ENCODE data around the gene CCL11.

Gene CCL11

DNA sequence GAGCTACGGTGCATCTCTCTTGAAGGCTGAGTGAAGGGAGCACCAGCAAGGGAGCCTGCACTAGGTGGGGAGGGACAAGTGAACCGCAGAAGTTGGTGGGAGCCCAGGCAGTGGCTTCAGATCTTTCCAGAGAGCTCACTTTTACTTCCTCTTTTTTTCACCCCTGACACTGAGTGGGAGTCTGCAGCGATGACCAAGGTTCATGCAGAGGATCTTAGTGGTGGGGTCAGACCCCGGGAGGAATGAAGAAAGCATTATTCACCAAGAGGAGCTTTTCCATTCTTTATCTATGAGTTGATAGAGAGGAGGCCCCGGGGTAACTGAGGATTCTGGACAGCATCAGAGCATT, 33.5 kb upstream of the CCL11 start:
- DNase-seq, result no peak
- TF ChIP-seq GATA1 (IDR thresholded peaks at IDR 0.05; ENCODE audit: low read depth, low read length) (no peak), POLR2A (IDR thresholded peaks at IDR 0.05; ENCODE audit: low read length) (no peak)

DNA sequence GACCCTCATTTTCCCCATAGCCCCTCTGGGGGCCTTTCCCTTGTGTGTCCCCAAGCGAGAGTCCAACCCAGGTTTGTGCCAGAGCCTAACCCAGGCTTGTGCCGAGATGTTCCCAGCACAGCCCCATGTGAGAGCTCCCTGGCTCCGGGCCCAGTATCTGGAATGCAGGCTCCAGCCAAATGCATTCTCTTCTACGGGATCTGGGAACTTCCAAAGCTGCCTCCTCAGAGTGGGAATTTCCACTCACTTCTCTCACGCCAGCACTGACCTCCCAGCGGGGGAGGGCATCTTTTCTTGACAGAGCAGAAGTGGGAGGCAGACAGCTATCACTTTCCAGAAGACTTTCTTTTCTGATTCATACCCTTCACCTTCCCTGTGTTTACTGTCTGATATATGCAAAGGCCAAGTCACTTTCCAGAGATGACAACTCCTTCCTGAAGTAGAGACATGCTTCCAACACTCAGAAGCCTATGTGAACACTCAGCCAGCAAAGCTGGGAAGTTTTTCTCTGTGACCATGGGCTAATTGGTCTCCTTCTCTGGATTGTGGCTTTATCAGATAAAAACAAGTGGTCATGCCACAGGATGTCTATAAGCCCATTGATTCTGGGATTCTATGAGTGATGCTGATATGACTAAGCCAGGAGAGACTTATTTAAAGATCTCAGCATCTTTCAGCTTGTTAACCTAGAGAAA, 33.0 kb upstream of the CCL11 start:
- TF ChIP-seq GATA1 (IDR thresholded peaks at IDR 0.05; ENCODE audit: low read depth, low read length) (no peak), POLR2A (IDR thresholded peaks at IDR 0.05; ENCODE audit: low read length) (no peak)
- DNase-seq, result no peak

DNA sequence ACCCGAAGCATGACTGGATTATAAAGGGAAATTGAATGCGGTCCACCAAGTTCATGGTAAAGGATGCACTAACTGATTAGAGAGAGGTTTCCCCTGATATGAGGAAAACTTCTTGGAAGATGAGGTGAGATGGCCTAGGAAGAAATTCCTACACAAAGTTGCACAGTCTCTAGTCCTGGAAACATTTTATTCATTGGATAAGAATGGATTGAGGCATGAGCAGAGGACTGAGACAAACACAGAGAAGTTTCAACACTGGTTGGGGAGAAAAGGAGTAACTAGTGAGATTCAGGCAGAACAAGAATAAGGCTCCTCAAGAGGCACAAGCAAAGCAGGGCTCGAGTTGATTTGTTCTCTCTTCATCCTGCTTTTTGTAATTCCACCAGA, 32.4 kb upstream of the CCL11 start:
- no peak for DNase-seq
- TF ChIP-seq POLR2A (IDR thresholded peaks at IDR 0.05; ENCODE audit: low read length), result no peak
- no peak for TF ChIP-seq GATA1 (IDR thresholded peaks at IDR 0.05; ENCODE audit: low read depth, low read length)

DNA sequence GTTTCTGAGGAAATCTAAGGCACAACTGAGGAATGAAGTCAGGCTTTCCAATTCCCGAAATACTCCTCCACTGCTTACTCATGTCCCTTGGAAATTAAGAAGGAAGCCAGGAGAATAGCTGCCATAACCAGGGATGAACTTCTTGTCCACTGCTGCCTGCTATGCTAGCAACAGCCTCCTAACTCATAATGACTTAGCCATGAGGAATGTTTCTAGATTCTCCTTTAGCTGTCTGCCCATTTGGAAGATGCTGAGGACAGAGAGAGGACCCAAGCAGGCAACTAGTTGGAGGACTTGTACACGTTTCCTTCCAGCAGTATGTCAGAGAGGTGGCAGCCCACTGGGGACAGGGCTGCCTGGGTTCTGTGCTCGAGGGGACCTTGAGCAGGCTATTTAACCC, 31.4 kb upstream of the CCL11 start:
- TF ChIP-seq POLR2A (IDR thresholded peaks at IDR 0.05; ENCODE audit: low read length) (no peak), GATA1 (IDR thresholded peaks at IDR 0.05; ENCODE audit: low read depth, low read length) (no peak)
- no peak for DNase-seq

DNA sequence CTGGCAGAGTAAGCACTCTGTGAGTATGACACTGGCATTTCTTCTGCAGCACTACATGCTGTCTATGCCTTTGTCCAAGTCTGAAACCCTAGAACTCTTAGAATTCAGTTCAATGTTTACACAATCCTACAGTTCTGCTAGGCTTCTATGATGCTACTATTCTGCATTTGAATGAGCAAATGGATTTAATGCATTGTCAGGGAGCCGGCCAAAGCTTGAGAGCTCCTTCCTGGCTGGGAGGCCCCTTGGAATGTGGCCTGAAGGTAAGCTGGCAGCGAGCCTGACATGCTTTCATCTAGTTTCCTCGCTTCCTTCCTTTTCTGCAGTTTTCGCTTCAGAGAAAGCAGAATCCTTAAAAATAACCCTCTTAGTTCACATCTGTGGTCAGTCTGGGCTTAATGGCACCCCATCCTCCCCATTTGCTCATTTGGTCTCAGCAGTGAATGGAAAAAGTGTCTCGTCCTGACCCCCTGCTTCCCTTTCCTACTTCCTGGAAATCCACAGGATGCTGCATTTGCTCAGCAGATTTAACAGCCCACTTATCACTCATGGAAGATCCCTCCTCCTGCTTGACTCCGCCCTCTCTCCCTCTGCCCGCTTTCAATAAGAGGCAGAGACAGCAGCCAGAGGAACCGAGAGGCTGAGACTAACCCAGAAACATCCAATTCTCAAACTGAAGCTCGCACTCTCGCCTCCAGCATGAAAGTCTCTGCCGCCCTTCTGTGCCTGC, 30.7 kb upstream of the CCL11 start, which contains the start of gene CCL2:
TSS of gene CCL2 (plus strand) at position 635 of the 730 bp plus-strand sequence. CDS start at position 700, 65 bp downstream.
- TF ChIP-seq GATA1 (IDR thresholded peaks at IDR 0.05; ENCODE audit: low read depth, low read length) (no peak), POLR2A (IDR thresholded peaks at IDR 0.05; ENCODE audit: low read length) (no peak)
- DNase-seq, result no peak

DNA sequence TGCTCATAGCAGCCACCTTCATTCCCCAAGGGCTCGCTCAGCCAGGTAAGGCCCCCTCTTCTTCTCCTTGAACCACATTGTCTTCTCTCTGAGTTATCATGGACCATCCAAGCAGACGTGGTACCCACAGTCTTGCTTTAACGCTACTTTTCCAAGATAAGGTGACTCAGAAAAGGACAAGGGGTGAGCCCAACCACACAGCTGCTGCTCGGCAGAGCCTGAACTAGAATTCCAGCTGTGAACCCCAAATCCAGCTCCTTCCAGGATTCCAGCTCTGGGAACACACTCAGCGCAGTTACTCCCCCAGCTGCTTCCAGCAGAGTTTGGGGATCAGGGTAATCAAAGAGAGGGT, 30.2 kb upstream of the CCL11 start:
- no peak for TF ChIP-seq POLR2A (IDR thresholded peaks at IDR 0.05; ENCODE audit: low read length)
- TF ChIP-seq GATA1 (IDR thresholded peaks at IDR 0.05; ENCODE audit: low read depth, low read length), result no peak
- no peak for DNase-seq

DNA sequence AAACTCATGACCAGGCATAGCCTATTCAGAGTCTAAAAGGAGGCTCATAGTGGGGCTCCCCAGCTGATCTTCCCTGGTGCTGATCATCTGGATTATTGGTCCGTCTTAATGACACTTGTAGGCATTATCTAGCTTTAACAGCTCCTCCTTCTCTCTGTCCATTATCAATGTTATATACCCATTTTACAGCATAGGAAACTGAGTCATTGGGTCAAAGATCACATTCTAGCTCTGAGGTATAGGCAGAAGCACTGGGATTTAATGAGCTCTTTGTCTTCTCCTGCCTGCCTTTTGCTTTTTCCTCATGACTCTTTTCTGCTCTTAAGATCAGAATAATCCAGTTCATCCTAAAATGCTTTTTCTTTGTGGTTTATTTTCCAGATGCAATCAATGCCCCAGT, 29.7 kb upstream of the CCL11 start:
- TF ChIP-seq POLR2A (IDR thresholded peaks at IDR 0.05; ENCODE audit: low read length) (no peak), GATA1 (IDR thresholded peaks at IDR 0.05; ENCODE audit: low read depth, low read length) (no peak)
- no peak for DNase-seq

DNA sequence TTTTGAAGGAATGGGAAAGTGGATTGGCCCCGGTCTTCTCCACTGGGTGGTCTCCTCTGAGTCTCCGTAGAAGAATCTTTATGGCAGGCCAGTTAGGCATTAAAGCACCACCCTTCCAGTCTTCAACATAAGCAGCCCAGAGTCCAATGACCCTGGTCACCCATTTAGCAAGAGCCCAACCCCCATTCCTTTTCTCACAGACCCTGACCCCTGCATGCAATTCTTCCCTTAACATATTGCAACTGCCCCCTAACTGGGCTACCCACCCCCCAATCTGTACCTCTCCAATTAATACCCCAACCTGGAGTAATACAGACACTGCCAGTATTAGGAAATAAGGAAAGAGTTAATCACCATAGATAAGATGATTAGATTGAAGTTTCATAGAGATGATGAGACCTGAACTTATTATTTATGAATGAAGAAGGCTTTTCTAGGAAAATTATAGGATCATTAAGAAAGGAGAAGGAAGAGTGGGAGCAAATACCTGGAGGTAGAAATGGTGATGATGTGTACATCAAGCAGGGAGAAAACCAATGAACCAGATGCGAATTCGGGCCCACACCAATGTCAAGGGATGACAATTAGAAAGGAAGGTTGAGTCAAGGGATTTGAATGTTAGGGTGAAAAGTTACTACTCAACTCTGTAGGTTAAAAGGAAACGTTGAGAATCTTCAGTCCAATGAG, 28.1 kb upstream of the CCL11 start:
- DNase-seq, result no peak

DNA sequence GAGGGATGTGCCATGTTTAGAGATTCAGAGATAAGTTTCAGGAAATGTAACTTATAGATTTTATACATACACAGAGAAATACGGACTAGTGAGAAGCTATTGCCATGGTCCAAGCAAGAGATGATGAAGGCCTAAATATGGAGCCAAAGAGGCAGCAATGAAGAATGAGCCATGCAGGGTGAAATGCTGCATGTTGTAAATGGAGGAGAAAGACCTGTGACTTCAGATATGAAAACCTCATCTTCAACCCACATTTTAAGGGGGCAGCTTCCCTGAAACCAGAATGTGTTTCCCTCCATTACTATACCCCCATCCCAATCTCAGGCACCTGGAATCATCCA, 27.6 kb upstream of the CCL11 start:
- DNase-seq, result no peak

More for the DNA sequence above, 28.1 kb upstream of the CCL11 start:
- TF ChIP-seq POLR2A (IDR thresholded peaks at IDR 0.05; ENCODE audit: low read length) (no peak), GATA1 (IDR thresholded peaks at IDR 0.05; ENCODE audit: low read depth, low read length) (no peak)

DNA sequence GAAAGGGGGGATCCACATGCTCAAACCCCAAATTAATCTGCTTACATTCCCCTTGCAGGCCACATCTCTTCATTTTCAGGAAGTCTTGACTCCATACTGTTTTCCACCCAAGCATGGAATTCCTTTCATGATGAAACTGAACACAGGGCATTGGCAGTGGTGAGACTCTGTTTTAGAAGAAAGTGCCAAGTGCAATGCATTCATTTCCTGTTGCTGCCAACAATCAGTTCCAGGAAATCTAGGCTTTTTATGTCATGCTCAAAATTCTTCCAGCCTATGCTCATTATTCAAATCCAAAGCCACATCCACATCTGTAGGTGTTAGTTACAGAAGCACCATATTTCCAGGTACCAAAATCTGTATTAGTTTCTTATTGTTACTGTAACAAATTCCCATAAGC, 26.4 kb upstream of the CCL11 start:
- DNase-seq, result no peak
- TF ChIP-seq POLR2A (IDR thresholded peaks at IDR 0.05; ENCODE audit: low read length) (no peak), GATA1 (IDR thresholded peaks at IDR 0.05; ENCODE audit: low read depth, low read length) (no peak)

More for the DNA sequence above, 27.6 kb upstream of the CCL11 start:
- TF ChIP-seq GATA1 (IDR thresholded peaks at IDR 0.05; ENCODE audit: low read depth, low read length) (no peak), POLR2A (IDR thresholded peaks at IDR 0.05; ENCODE audit: low read length) (no peak)

DNA sequence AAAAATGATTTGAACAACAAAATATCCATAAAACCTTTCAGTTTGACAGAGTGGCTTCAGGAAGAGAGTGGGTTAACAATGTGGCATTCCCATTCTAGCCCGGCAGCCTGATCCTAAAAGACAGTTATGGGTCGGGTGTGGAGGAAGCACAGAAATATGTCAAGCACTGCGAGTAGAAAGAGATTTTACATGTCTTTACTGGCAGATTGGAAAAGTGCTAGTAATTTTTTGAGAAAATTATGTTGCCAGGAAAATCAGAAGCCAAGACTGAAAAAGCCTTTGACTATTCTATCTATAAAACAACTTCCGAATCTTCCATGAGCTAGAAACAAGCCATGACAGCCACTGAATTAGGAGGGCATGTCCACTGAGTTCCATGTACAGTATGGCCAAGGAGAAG, 24.7 kb upstream of the CCL11 start:
- TF ChIP-seq POLR2A (IDR thresholded peaks at IDR 0.05; ENCODE audit: low read length), result no peak
- TF ChIP-seq GATA1 (IDR thresholded peaks at IDR 0.05; ENCODE audit: low read depth, low read length), result no peak
- no peak for DNase-seq

DNA sequence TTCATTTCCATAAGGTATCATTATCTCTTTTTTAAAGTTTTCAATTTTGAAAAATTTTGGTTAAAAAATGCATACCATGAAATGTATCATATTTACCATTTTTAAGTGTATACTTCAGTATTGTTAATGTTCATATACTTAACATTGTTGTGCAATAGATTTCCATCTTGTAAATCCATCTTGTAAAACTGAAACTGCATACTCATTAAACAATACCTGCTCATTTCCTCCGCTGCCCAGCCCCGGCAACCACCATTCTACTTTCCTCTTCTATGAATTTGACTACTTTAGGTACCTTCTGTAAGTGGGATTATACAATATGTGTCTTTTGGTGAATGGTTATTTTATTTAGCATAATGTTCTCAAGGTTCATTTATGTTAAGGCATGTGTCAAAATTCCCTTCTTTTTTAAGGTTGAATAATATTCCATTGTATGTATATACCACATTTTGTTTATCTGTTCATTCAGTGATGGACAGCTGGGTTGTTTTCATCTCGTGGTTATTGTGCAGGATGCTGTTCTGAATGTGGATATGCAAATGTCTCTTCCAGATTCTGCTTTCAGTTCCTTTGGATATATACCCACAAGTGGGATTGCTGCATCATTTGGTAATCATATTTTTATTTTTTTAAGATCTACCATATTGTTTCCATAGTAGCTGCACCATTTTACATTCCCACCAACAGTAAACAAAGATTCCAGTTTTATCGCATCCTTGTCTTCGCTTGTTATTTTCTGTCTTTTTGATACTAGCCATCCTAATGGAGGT, 23.8 kb upstream of the CCL11 start:
- no peak for TF ChIP-seq GATA1 (IDR thresholded peaks at IDR 0.05; ENCODE audit: low read depth, low read length)
- TF ChIP-seq POLR2A (IDR thresholded peaks at IDR 0.05; ENCODE audit: low read length), result no peak
- no peak for DNase-seq

DNA sequence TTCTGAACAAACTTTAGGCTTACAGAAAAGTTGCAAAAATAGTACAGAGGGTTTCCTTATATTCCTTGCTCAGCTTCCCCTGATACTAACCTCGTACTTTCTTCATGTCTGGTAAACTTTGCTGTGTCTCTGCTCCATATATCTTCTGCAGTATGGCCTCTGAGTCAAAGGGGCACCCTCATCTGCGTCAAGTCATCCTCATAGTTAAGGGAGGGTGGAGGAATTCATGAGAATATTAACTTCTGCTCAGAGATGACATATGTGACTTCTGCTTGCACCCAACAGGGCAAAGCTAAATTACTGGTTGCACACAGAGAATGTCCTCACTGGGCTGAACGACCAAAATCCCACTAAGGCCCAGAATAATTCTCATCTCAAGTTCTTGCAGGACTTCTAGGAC, 19.8 kb upstream of the CCL11 start:
- no peak for DNase-seq
- TF ChIP-seq GATA1 (IDR thresholded peaks at IDR 0.05; ENCODE audit: low read depth, low read length) (no peak), POLR2A (IDR thresholded peaks at IDR 0.05; ENCODE audit: low read length) (no peak)

DNA sequence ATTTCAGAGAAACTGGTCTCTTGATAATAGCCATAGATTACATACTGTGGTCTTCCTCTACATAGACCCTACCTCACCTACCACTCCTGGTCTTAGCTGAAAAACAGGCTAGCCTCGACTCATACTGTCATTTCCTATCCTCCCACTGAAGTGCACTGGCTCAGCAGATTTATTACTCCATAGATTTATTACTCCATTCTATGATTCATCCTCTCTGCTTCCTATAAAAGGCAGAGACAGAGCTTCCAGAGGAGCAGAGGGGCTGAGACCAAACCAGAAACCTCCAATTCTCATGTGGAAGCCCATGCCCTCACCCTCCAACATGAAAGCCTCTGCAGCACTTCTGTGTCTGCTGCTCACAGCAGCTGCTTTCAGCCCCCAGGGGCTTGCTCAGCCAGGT, 15.6 kb upstream of the CCL11 start, which contains the start of gene CCL7:
TSS of gene CCL7 (plus strand) at position 253 of the 400 bp plus-strand sequence. CDS start at position 323, 70 bp downstream.
- DNase-seq, result no peak
- TF ChIP-seq GATA1 (IDR thresholded peaks at IDR 0.05; ENCODE audit: low read depth, low read length) (no peak), POLR2A (IDR thresholded peaks at IDR 0.05; ENCODE audit: low read length) (no peak)

Data from erythroblast (primary cell).